GM12864 (cell line): ENCODE data around the gene PLCB3.

Source experiments
- DNase-seq: peaks from one replicate; pipeline ENCODE4 v3.0.0-alpha.2; 2011; ENCODE audit warnings: low read depth
- H3K4me3 ChIP-seq: 2 replicates; pipeline ENCODE4 v1.5.1; 2011; ENCODE audit warnings: mild to moderate bottlenecking, low read depth, low read length, control low read depth
- CTCF ChIP-seq: IDR thresholded peaks from 2 replicates; pipeline ENCODE4 v1.5.1; 2011; ENCODE audit warnings: low read depth, mild to moderate bottlenecking, moderate library complexity, low read length, control low read depth, inconsistent platforms; ENCODE audit errors: missing control alignments

PLCB3 gene

GRCh38 chr11:64206457-64207255 lies 44.7 kb upstream of the PLCB3 start, which contains the start of gene FERMT3:
Gene FERMT3, plus strand, starts transcription at chr11:64206721. Its CDS starts 644 bp downstream, at chr11:64207365.
- peak within 1 kb of the TSS; percentile 77 for H3K4me3 ChIP-seq

GRCh38 chr11:64207256-64208085 lies 43.9 kb upstream of the PLCB3 start:
- no peak for TF ChIP-seq CTCF
- peak overlapping the region; percentile 77 for H3K4me3 ChIP-seq
- no peak for DNase-seq

More at GRCh38 chr11:64206457-64207255, 44.7 kb upstream of the PLCB3 start, which contains the start of gene FERMT3:
- no peak for DNase-seq
- TF ChIP-seq CTCF: no peak

GRCh38 chr11:64208086-64208795 lies 43.1 kb upstream of the PLCB3 start:
- no peak for DNase-seq
- peak overlapping the region; percentile 77 for H3K4me3 ChIP-seq
- no peak for TF ChIP-seq CTCF

GRCh38 chr11:64208796-64209562 lies 42.4 kb upstream of the PLCB3 start:
- TF ChIP-seq CTCF: no peak
- no peak for DNase-seq
- peak overlapping the region; percentile 77 for H3K4me3 ChIP-seq

GRCh38 chr11:64209563-64209843 lies 41.8 kb upstream of the PLCB3 start:
- H3K4me3 ChIP-seq: no peak overlapping the region

More at GRCh38 chr11:64209563-64209843, 41.8 kb upstream of the PLCB3 start:
- no peak for TF ChIP-seq CTCF
- DNase-seq: no peak
